GM10248 (cell line): ENCODE results near the gene FAM89A.

Experiments
- CTCF ChIA-PET: fragments of 300-600 bp; sonication (Branson Sonifier 250); formaldehyde crosslinking; extraction: SDS; loops from one replicate; lab custom pipeline; 2021; ENCODE audit warnings: antibody characterized with exemption; lab: Yijun Ruan, JAX
- POLR2A ChIA-PET: fragments of 350-650 bp; sonication (Branson Sonifier 250); formaldehyde crosslinking; extraction: SDS; loops from one replicate; lab custom pipeline; 2020; ENCODE audit warnings: antibody characterized with exemption; lab: Yijun Ruan, JAX
- DNase-seq: peaks from one replicate; pipeline ENCODE4 v3.0.0; 2012; ENCODE audit errors: extremely low spot score
- CTCF ChIP-seq: IDR thresholded peaks from 2 replicates; pipeline ENCODE4 v1.5.1; 2012; ENCODE audit warnings: mild to moderate bottlenecking, low read depth; ENCODE audit errors: extremely low read depth, missing control alignments, control extremely low read depth

FAM89A gene

GRCh38 chr1:231040019-231040799, at the start of gene FAM89A:
FAM89A (minus strand) TSS chr1:231040254; CDS start chr1:231040211, 43 bp downstream.
- no peak for TF ChIP-seq CTCF
- POLR2A ChIA-PET: no interaction called here
- DNase-seq: peak; percentile 89
- CTCF ChIA-PET: interaction anchor here (0.9 kb wide), 1 partner anchor 27 kb away, joined by 3 read pairs; no protein-coding TSS in a partner anchor

- ChIA-PET CTCF (interaction anchor here (0.7 to 1.8 kb wide), 3 partner anchors 9 to 39 kb away, joined by 3 to 9 read pairs (median 3); no protein-coding TSS in a partner anchor), POLR2A (no interaction called here)
- no peak for DNase-seq
- TF ChIP-seq CTCF: no peak
These were observed 44.3 kb upstream of the FAM89A start for GRCh38 chr1:231084353-231084752.

- ChIA-PET POLR2A (no interaction called here), CTCF (no interaction called here)
- no peak for TF ChIP-seq CTCF
- no peak for DNase-seq
These were observed 39.1 kb upstream of the FAM89A start for GRCh38 chr1:231079163-231079562.

GRCh38 chr1:231078250-231078649, 38.2 kb upstream of the FAM89A start:
- TF ChIP-seq CTCF: no peak
- ChIA-PET POLR2A (no interaction called here), CTCF (no interaction called here)
- no peak for DNase-seq

- ChIA-PET CTCF (interaction anchor here (1.2 to 2.8 kb wide), 2 partner anchors 8 to 28 kb away, joined by 4 to 9 read pairs; no protein-coding TSS in a partner anchor), POLR2A (no interaction called here)
- DNase-seq: no peak
- no peak for TF ChIP-seq CTCF
These were observed 36.7 kb upstream of the FAM89A start for GRCh38 chr1:231076802-231077201.

GRCh38 chr1:231075497-231075896, 35.4 kb upstream of the FAM89A start:
- no peak for TF ChIP-seq CTCF
- CTCF ChIA-PET: interaction anchor here (1.2 to 2.8 kb wide), 2 partner anchors 10 to 30 kb away, joined by 4 to 9 read pairs; no protein-coding TSS in a partner anchor
- POLR2A ChIA-PET: no interaction called here
- DNase-seq: no peak
